NCI-H82 treated with DMSO at 0.1 percent for 48 hours (cell line): Measurements from ENCODE around the gene TESMIN.

Experiments used
- DNase-seq: peaks from one replicate; lab custom pipeline; 2025; ENCODE audit not compliant: unreplicated experiment; lab: John Stamatoyannopoulos, UW

TESMIN gene

GRCh38 chr11:68661697-68662603 lies 89.4 kb downstream of the TESMIN start:
- no peak for DNase-seq

GRCh38 chr11:68661014-68661413 lies 90.3 kb downstream of the TESMIN start:
- DNase-seq, result no peak

DNA sequence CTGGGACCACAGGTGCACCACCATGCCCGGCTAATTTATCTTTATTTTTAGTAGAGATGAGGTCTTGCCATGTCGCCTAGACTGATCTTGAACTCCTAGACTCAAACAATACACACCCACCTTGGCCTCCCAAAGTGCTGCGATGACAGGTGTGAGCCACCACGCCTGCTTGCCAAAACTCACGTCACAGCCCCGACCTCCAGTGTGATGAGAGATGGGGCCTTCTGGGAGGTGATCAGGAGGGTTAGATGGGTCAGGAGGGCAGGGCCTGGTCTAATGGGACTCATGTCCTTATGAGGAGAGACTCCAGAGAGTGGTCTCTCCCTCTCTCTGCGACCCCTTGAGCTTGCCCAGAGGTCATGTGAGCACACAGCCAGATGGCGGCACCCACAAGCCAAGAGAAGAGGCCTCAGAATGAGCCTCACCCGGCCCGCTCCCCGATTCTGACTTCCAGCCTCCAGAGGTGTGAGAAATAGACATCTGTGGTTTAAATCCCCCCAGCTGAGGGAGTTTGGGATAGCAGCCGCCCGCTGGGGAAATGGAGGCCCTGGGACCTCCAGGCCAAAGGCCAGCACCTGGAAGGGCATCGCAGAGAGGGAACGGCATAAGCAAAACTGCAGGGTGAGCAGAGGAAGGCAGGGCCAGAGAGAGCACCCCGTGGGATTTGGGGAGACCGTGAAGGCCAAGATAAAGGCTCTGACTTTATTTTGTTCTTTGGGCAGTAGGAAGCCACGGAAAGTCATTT lies 91.1 kb downstream of the TESMIN start:
- no peak for DNase-seq

DNA sequence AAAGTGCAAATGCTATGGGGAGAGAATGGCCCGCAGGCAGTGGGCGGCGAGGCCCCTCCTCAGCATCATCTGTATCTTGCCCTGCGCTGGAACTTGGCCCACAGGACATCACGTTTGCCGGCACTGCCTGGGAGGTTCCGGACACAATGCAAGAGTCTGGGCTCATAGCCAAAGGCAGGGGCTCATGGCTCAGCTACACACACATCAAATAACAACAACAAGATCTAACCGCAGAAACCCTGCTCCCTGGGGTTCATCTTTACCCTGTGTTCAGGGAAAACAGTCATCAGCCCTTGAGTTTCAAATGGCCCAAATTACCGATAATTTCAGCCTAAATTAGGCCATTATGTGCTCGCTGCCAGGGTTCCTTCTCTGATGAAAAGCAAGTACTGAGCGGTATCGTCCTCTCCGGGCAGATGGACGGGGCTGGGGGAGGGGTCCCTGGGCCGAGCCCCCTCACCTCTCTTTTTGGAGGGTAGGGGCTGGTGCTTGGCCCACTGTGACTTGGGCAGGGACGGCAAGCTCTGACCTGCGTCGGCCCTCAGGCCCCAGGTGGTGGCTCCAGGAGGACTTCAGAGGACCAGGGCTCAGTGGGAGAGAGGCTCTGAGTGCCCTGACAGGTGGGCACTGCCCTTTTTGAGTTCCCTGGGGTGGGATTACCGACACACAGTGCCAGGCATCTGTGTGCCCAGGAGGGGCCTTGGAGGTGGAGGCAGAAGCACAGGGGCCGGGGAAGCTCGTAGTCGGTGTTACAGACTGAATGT lies 92.0 kb downstream of the TESMIN start:
- DNase-seq, result no peak

DNA sequence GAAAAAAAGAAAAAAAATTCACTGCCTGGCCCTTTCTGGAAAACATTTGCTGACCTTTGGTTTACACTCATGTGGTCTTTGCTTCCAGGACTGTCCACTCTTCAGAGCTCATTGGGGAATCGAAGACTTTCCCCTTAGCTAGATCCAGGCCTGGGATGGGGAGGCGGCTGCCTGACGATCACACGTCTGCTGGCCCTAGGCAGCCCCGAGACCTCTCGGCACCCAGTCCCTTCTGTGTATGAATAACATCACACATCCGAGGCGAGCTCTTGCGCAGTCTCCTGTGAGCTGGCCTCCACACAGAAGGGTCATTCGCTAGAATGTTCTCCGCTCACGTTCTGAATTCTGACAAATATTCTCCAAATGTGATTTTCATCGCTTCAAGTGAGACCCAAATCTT lies 92.7 kb downstream of the TESMIN start:
- no peak for DNase-seq

DNA sequence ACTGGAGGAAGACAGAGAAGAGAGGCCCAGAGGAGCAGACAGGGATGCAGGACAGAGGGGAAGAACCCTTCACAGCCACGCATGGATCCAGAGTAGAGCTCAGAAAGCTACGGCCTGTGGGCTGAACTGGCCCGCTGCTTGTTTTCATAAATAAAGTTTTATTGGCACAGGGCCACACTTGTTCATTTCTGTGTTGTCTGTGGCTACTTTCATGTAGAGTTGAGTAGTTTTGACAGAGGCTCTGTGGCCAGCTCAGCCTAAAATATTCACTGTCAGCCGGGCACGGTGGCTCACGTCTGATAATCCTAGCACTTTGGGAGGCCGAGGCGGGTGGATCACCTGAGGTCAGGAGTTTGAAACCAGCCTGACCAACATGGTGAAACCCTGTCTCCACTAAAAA lies 93.2 kb downstream of the TESMIN start:
- DNase-seq, result no peak
